SK-N-SH treated with all-trans-retinoic acid at 6 μM for 48 hours (cell line): ENCODE results near the gene PCDHGA7.

Source experiments
- ARNTL ChIP-seq: fragments of 450-650 bp; formaldehyde crosslinking; IDR thresholded peaks from 2 replicates; pipeline ENCODE4 v1.5.0; 2020; ENCODE audit warnings: low read depth, mild to moderate bottlenecking, moderate library complexity, borderline replicate concordance
- BACH2 ChIP-seq: fragments of 250-450 bp; sonication (Bioruptor Pico); IDR thresholded peaks from 2 replicates; pipeline ENCODE4 v1.9.0; 2021; ENCODE audit warnings: mild to moderate bottlenecking, borderline replicate concordance
- CREB5 ChIP-seq: fragments of 250-450 bp; sonication (Bioruptor Pico); IDR thresholded peaks from 2 replicates; pipeline ENCODE4 v1.5.1; 2020; ENCODE audit warnings: low read depth, mild to moderate bottlenecking, moderate library complexity
- ESRRG ChIP-seq: fragments of 250-450 bp; sonication (Bioruptor Pico); IDR thresholded peaks from 2 replicates; pipeline ENCODE4 v1.6.1; 2021; ENCODE audit warnings: mild to moderate bottlenecking
- GLIS3 ChIP-seq: fragments of 250-450 bp; sonication (Bioruptor Pico); IDR thresholded peaks from 2 replicates; pipeline ENCODE4 v1.5.0; 2020; ENCODE audit warnings: mild to moderate bottlenecking, moderate library complexity
- PATZ1 ChIP-seq: fragments of 250-450 bp; sonication (Bioruptor Pico); IDR thresholded peaks from 2 replicates; pipeline ENCODE4 v1.8.0; 2020; ENCODE audit warnings: mild to moderate bottlenecking, moderate library complexity, borderline replicate concordance
- POU6F1 ChIP-seq: fragments of 250-450 bp; sonication (Bioruptor Pico); IDR thresholded peaks from 2 replicates; pipeline ENCODE4 v1.8.0; 2021; ENCODE audit warnings: low read depth, mild to moderate bottlenecking, moderate library complexity, borderline replicate concordance
- PPARA ChIP-seq: fragments of 250-450 bp; sonication (Bioruptor Pico); IDR thresholded peaks from 2 replicates; pipeline ENCODE4 v1.5.0; 2020; ENCODE audit warnings: mild to moderate bottlenecking, borderline replicate concordance
- RARB ChIP-seq: fragments of 250-450 bp; sonication (Bioruptor Pico); IDR thresholded peaks from 2 replicates; pipeline ENCODE4 v1.8.0; 2021; ENCODE audit warnings: mild to moderate bottlenecking, moderate library complexity
- TCF4 ChIP-seq: fragments of 250-450 bp; sonication (Bioruptor Pico); IDR thresholded peaks from 2 replicates; pipeline ENCODE4 v1.8.0; 2021; ENCODE audit warnings: mild to moderate bottlenecking, moderate library complexity, borderline replicate concordance
- ZFP30 ChIP-seq: fragments of 450-650 bp; formaldehyde crosslinking; IDR thresholded peaks from 2 replicates; pipeline ENCODE4 v1.5.0; 2022; ENCODE audit warnings: mild to moderate bottlenecking, moderate library complexity
- ZNF70 ChIP-seq: fragments of 450-650 bp; formaldehyde crosslinking; IDR thresholded peaks from 2 replicates; pipeline ENCODE4 v1.5.0; 2020; ENCODE audit warnings: mild to moderate bottlenecking, moderate library complexity

- TF ChIP-seq ARNTL (CRISPR knock-in tag) (no peak), GLIS3 (CRISPR knock-in tag) (no peak), CREB5 (CRISPR knock-in tag) (no peak), PATZ1 (CRISPR knock-in tag) (no peak), RARB (CRISPR knock-in tag) (no peak), TCF4 (no peak), PPARA (CRISPR knock-in tag) (no peak), BACH2 (CRISPR knock-in tag) (no peak), ZFP30 (no peak), POU6F1 (CRISPR knock-in tag) (no peak), ESRRG (no peak), ZNF70 (CRISPR knock-in tag) (no peak)
These were observed 27.6 kb upstream of the PCDHGA7 start, which contains the start of gene PCDHGA4 for GRCh38 chr5:141354900-141355469.
